Heart left ventricle (tissue), 13 donors: ENCODE data around the gene PROSER3.

Source experiments
- POLR2A ChIP-seq, 2 donors: fragments of 450-650 bp; IDR thresholded peaks; one replicate each; pipeline ENCODE4 v1.6.1; 2017; ENCODE audit warnings: antibody characterized with exemption in 2 of 2, mild to moderate bottlenecking in 2 of 2, moderate library complexity in 2 of 2
- TF ChIP-seq, protein P1 (sequence below), 12 donors: fragments of 200-600 bp; sonication (generic) in 4 of 12; IDR thresholded peaks; one replicate each; pipeline versions ENCODE4 v1.5.0 to v1.8.0; 2018 to 2022; ENCODE audit warnings: antibody characterized with exemption in 12 of 12, mild to moderate bottlenecking in 5 of 12
- donor health status: ischemic (EF 13 %, LVEDD 7.1; RV severe dilation, severe dysfunction).
- donor health status: DM: no; HTN: yes; CAD: no.
- donor health status: DM: no; HTN: no; CAD: no.
- donor health status: ischemic (EF 25% LVEDD 6.9; RV normal size, moderate dysfunction).
- donor health status: ischemic (EF 25% LVEDD 5.7; RV mildly dilated, moderate dysfunction).
- donor health status: ischemic (EF 35%, LVEDD 5.7; RV mildly dilated, moderate dysfunction).
- donor health status: nonischemic (EF 11% LVEDD 7.7; RV severe dilation, severe dysfunction).
- donor health status: DM: yes; HTN: yes; CAD: no.
- donor health status: PGD.
- donor health status: ischemic (EF 29% LVEDD 5.4; RV normal size, mild dysfunction).
- donor health status: nonischemic (EF 23%, LVEDD 6.1; RV moderate dilation, normal function).

DNA sequence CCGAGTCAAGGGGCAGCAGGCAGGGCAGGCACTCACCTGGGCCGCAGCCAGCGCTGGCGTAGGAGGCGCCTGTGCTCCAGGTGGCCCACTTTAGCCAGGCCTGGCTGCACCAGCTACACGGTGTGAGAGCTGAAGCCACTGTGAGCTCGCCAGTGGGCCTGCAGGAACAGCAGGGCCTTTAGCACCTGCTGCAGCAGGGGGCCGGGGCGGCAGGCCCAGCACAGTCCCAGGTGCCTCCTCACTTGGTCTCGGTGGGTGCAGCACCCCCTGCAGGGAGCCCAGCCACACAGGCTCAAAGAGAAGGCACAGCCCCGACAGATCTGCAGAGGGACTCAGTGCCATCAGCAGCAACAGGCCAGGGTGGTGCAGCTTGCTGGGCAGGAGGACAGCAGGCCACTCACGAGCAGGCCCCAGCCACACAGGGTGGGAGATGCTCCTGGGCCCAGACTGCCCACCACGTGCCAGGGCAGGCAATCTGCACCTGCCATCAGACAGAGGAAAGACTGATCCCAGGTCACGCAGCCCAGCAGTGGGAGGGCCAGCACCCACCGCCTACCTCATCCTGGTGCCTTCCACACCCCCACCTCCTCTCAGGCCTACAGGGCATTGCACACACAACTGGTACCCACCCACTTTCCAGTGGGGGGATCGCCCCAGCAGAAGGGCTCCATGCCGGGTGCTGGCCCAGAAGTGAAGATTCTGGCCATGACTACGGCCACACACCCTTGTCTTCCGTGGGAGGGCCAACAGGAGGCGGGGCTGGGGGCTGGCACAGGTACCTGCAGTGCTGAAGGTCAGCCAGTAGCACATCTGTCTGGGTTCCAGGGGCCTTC is 33.2 kb downstream of the PROSER3 start:
- TF ChIP-seq, protein P1, sequence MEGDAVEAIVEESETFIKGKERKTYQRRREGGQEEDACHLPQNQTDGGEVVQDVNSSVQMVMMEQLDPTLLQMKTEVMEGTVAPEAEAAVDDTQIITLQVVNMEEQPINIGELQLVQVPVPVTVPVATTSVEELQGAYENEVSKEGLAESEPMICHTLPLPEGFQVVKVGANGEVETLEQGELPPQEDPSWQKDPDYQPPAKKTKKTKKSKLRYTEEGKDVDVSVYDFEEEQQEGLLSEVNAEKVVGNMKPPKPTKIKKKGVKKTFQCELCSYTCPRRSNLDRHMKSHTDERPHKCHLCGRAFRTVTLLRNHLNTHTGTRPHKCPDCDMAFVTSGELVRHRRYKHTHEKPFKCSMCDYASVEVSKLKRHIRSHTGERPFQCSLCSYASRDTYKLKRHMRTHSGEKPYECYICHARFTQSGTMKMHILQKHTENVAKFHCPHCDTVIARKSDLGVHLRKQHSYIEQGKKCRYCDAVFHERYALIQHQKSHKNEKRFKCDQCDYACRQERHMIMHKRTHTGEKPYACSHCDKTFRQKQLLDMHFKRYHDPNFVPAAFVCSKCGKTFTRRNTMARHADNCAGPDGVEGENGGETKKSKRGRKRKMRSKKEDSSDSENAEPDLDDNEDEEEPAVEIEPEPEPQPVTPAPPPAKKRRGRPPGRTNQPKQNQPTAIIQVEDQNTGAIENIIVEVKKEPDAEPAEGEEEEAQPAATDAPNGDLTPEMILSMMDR (IDR thresholded peaks at IDR 0.05), result no peak
- TF ChIP-seq POLR2A (IDR thresholded peaks at IDR 0.05), result no peak
